Esophagus squamous epithelium (tissue), 5 donors: ENCODE results near the gene TMEM30A. TPM values are rescaled to one million over a fixed set of nuclear protein-coding genes. Genes with fewer than 3 reads are reported as not detected.

Experiments
- DNase-seq: peaks from one replicate; lab custom pipeline; 2025; lab: John Stamatoyannopoulos, UW
- H3K27ac ChIP-seq, 4 donors: fragments of 200-600 bp; sonication (generic); one replicate each; pipeline ENCODE4 v1.5.1; 2016 to 2019; ENCODE audit warnings: mild to moderate bottlenecking in 1 of 4
- H3K27me3 ChIP-seq, 4 donors: fragments of 200-600 bp; sonication (generic); 1 replicate in 3 of 4; 2 replicates in 1 of 4; pipeline versions ENCODE4 v1.5.1 to v1.6.0; 2017 to 2021; ENCODE audit warnings: antibody characterized with exemption in 1 of 4
- H3K36me3 ChIP-seq, 3 donors: fragments of 200-600 bp; sonication (generic); one replicate each; pipeline ENCODE4 v1.5.1; 2016 to 2019
- H3K4me1 ChIP-seq, 3 donors: fragments of 200-600 bp; sonication (generic); one replicate each; pipeline ENCODE4 v1.5.1; 2017 to 2019
- H3K4me3 ChIP-seq, 4 donors: fragments of 200-600 bp; sonication (generic); 1 replicate in 3 of 4; 2 replicates in 1 of 4; pipeline ENCODE4 v1.5.1; 2016 to 2019; ENCODE audit warnings: mild to moderate bottlenecking in 2 of 4, moderate library complexity in 1 of 4
- H3K9me3 ChIP-seq, 3 donors: fragments of 200-600 bp; sonication (generic); one replicate each; pipeline ENCODE4 v1.5.1; 2016 to 2019
- CTCF ChIP-seq, 6 experiments: fragments of 450-650 bp in 4 of 6; fragments of 200-600 bp in 2 of 6; sonication (generic) in 2 of 6; IDR thresholded peaks; one replicate each; pipeline ENCODE4 v1.5.1; 2016 to 2019; ENCODE audit warnings: antibody characterized with exemption in 6 of 6, mild to moderate bottlenecking in 4 of 6, moderate library complexity in 4 of 6
- POLR2A ChIP-seq, 4 donors: fragments of 450-650 bp; IDR thresholded peaks; one replicate each; pipeline ENCODE4 v1.6.1; 2017; ENCODE audit warnings: antibody characterized with exemption in 4 of 4, mild to moderate bottlenecking in 4 of 4, moderate library complexity in 3 of 4
- WGBS, 2 donors: methylation state at CpG; one replicate each; pipeline ENCODE4 v1.1.5; 2018; 5-methylcytosine and 5-hydroxymethylcytosine counted together
- intact Hi-C: fragments of 100-400 bp; cut with DNase I; formaldehyde crosslinking; loops from one replicate; pipeline ENCODE4 v1.15.0; 2022
- total RNA-seq, 4 donors: library from RNA; depleted of rRNA; stranded (reverse); fragments of >200 nt; gene quantifications; one replicate each; pipeline ENCODE4 v1.1.0, GENCODE V29; 2016
- donor health status: DM: yes; HTN: yes; CAD: no.

TMEM30A gene
- total RNA-seq, 4 donors from 2014 or later: 51.3 to 97.0 (median 72.3) TPM

- Histone ChIP-seq H3K27ac (peak overlapping the region in 1 of 4 donors; percentile 18), H3K4me1 (peaks cover 0 to 33% (median 7%) of the 10 kb centered on the region in 3 donors), H3K9me3 (no peaks in the 10 kb centered on the region), H3K36me3 (no peaks in the 10 kb centered on the region), H3K27me3 (no peaks in the 10 kb centered on the region), H3K4me3 (no peak overlapping the region)
- no peak for DNase-seq
- intact Hi-C loops: loop anchor here (10.0 kb wide), 1 partner anchor 234 kb away; no protein-coding TSS in a partner anchor
- 71 to 76% methylated on average over 7 of the region's 7 CpGs for WGBS, 2 donors
- TF ChIP-seq POLR2A (IDR thresholded peaks at IDR 0.05) (no peak), CTCF (IDR thresholded peaks at IDR 0.05) (no peak)
These were observed 5.7 kb upstream of the TMEM30A start for GRCh38 chr6:75290136-75290945.

- Histone ChIP-seq H3K36me3 (no peaks in the 10 kb centered on the region), H3K9me3 (no peaks in the 10 kb centered on the region), H3K4me1 (peaks cover 0 to 39% (median 7%) of the 10 kb centered on the region in 3 donors), H3K27ac (peak overlapping the region in 2 of 4 donors; percentile 23 to 52), H3K4me3 (no peak overlapping the region), H3K27me3 (no peaks in the 10 kb centered on the region)
- TF ChIP-seq CTCF (IDR thresholded peaks at IDR 0.05): no peak
- no peak for TF ChIP-seq POLR2A (IDR thresholded peaks at IDR 0.05)
- no peak for DNase-seq
- intact Hi-C loops: no loop called here
- whole genome bisulfite sequencing, 2 donors: 45 to 75% methylated on average over 1 of the region's 1 CpG
These were observed 3.4 kb upstream of the TMEM30A start for GRCh38 chr6:75288023-75288422.

GRCh38 chr6:75287424-75287823 is 2.8 kb upstream of the TMEM30A start:
- no peak for TF ChIP-seq POLR2A (IDR thresholded peaks at IDR 0.05)
- no peak for TF ChIP-seq CTCF (IDR thresholded peaks at IDR 0.05)
- H3K9me3 ChIP-seq: no peaks in the 10 kb centered on the region
- peak overlapping the region in 1 of 4 donors; percentile 16 for H3K27ac ChIP-seq
- no peaks in the 10 kb centered on the region for H3K27me3 ChIP-seq
- DNase-seq: no peak
- H3K4me1 ChIP-seq: peaks cover 0 to 45% (median 12%) of the 10 kb centered on the region in 3 donors
- 57 to 83% methylated on average over 1 of the region's 1 CpG for WGBS, 2 donors
- H3K4me3 ChIP-seq: no peak overlapping the region
- H3K36me3 ChIP-seq: no peaks in the 10 kb centered on the region
- intact Hi-C loops: no loop called here

GRCh38 chr6:75286955-75287354 is 2.4 kb upstream of the TMEM30A start:
- DNase-seq: no peak
- H3K27ac ChIP-seq: no peak overlapping the region
- H3K4me1 ChIP-seq: peaks cover 0 to 50% (median 15%) of the 10 kb centered on the region in 3 donors
- TF ChIP-seq POLR2A (IDR thresholded peaks at IDR 0.05): no peak
- TF ChIP-seq CTCF (IDR thresholded peaks at IDR 0.05): no peak
- no peaks in the 10 kb centered on the region for H3K36me3 ChIP-seq
- WGBS, 2 donors: 89 to 92% methylated on average over 2 of the region's 2 CpGs
- H3K9me3 ChIP-seq: no peaks in the 10 kb centered on the region
- intact Hi-C loops: no loop called here
- H3K27me3 ChIP-seq: no peaks in the 10 kb centered on the region
- no peak overlapping the region for H3K4me3 ChIP-seq

GRCh38 chr6:75285283-75285639 is 669 bp upstream of the TMEM30A start:
- H3K4me3 ChIP-seq: peak overlapping the region; percentile 84 to 97 (median 92)
- peaks cover 0 to 66% (median 22%) of the 10 kb centered on the region in 3 donors for H3K4me1 ChIP-seq
- no peaks in the 10 kb centered on the region for H3K9me3 ChIP-seq
- no peaks in the 10 kb centered on the region for H3K27me3 ChIP-seq
- H3K27ac ChIP-seq: peak overlapping the region; percentile 92 to 96 (median 94)
- H3K36me3 ChIP-seq: no peaks in the 10 kb centered on the region
- no peak for DNase-seq
- 1 to 3% methylated on average over 6 of the region's 6 CpGs for WGBS, 2 donors
- TF ChIP-seq CTCF (IDR thresholded peaks at IDR 0.05): no peak
- no peak for TF ChIP-seq POLR2A (IDR thresholded peaks at IDR 0.05)
- intact Hi-C loops: no loop called here
